Measurements from ENCODE around the gene DCC. TPM values are rescaled to one million over a fixed set of nuclear protein-coding genes. Genes with fewer than 3 reads are reported as not detected.

Gene DCC
- total and polyA plus RNA-seq, 11 donors, result 0.02 TPM; not detected in 10

GRCh38 chr18:53567929-53568574 lies 1228.1 kb downstream of the DCC start:
- no peak for DNase-seq
- peak overlapping the region in 3 of 12 donors; percentile 9 to 22 (median 12) for H3K27ac ChIP-seq
- H3K9me3 ChIP-seq, result no peaks in the 10 kb centered on the region
- TF ChIP-seq CTCF (IDR thresholded peaks at IDR 0.05) (peak; percentile 36 to 69 (median 60)), POLR2A (IDR thresholded peaks at IDR 0.05) (no peak)
- H3K4me1 ChIP-seq, result peaks cover 0 to 5% (median 0%) of the 10 kb centered on the region in 12 donors
- intact Hi-C loops (cut with DNase I), result loop anchor here in 9 of 10 donors (2.0 to 10.0 kb wide), 4 partner anchors 549 to 559 kb away; no protein-coding TSS in a partner anchor
- H3K36me3 ChIP-seq, result no peaks in the 10 kb centered on the region
- WGBS, 4 donors, result 45 to 53% (median 48%) methylated on average over 12 of the region's 12 CpGs
- no peaks in the 10 kb centered on the region for H3K27me3 ChIP-seq
- peak; percentile 45 to 75 (median 66) for ATAC-seq
- H3K4me3 ChIP-seq, result no peak overlapping the region

Small RNA genes within 50 kb of the gene (microRNA-seq; reads per million reads assigned to microRNA genes)
- 0 reads per million in 4 donors for gene MIR4528
